Effector memory CD4-positive, alpha-beta T cell (primary cell): ENCODE results near the gene GALNT15.

Experiments
- DNase-seq, 3 donors: peaks; one replicate each; pipeline ENCODE4 v3.0.0-alpha.2; 2020
- H3K27ac ChIP-seq: 2 replicates; pipeline ENCODE4 v1.7.0; 2013; ENCODE audit warnings: mild to moderate bottlenecking, low read length, moderate library complexity; ENCODE audit not compliant: insufficient read depth, poor library complexity, severe bottlenecking
- H3K27me3 ChIP-seq: replicated peaks from 2 replicates; pipeline ENCODE4 v1.7.0; 2013; ENCODE audit warnings: mild to moderate bottlenecking, low read length; ENCODE audit not compliant: insufficient read depth, control insufficient read depth, poor library complexity, severe bottlenecking
- H3K36me3 ChIP-seq: 2 replicates; pipeline ENCODE4 v1.7.0; 2013; ENCODE audit warnings: mild to moderate bottlenecking, low read length, moderate library complexity; ENCODE audit not compliant: control insufficient read depth, insufficient read depth
- H3K4me1 ChIP-seq: 2 replicates; pipeline ENCODE4 v1.7.0; 2013; ENCODE audit warnings: low read length, mild to moderate bottlenecking; ENCODE audit not compliant: control insufficient read depth, insufficient read depth, poor library complexity, severe bottlenecking
- H3K4me3 ChIP-seq: 2 replicates; pipeline ENCODE4 v1.7.0; 2013; ENCODE audit warnings: low read length, low read depth, mild to moderate bottlenecking; ENCODE audit not compliant: insufficient read depth, poor library complexity, severe bottlenecking
- H3K9me3 ChIP-seq: 2 replicates; pipeline ENCODE4 v1.7.0; 2013; ENCODE audit warnings: mild to moderate bottlenecking, low read length, moderate library complexity; ENCODE audit not compliant: control insufficient read depth

Gene GALNT15

GRCh38 chr3:16236856-16237393, 62.4 kb downstream of the GALNT15 start:
- Histone ChIP-seq H3K36me3 (no peaks in the 10 kb centered on the region), H3K4me1 (no peaks in the 10 kb centered on the region), H3K9me3 (no peaks in the 10 kb centered on the region), H3K27me3 (no peaks in the 10 kb centered on the region), H3K27ac (no peak overlapping the region), H3K4me3 (no peak overlapping the region)
- no peak for DNase-seq

DNA sequence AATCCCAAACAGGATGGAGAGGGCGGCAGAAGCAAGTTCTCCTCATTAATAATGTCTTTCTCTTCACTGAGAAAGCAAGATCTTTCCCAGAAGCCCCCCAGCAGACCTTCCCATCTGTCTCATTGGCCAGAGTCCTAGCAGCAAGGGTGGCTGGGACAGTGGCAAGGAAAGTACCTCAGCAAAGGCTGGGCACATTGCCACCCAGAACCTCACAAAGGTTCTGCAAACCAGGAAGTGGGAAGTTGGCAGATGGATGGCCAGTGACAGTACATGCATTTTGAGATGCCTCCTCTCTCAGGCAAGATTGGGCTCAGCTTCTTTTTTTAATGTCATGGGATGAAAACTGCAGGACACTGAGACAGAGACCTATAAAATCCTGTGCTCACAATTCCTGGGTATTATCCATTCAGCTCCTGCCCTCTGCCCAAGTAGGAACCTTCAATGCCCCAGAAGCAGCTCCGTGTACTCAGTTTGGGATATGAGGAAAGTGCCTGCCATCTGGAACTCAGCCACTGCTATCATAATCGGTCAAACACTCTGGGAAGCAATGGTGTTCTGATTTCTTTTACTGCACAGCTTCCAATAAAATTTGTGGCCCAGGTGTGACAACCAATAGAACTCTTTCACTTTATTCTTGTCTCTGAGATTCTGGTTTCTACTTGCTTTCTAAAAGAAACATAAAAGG, 64.7 kb downstream of the GALNT15 start:
- Histone ChIP-seq H3K4me3 (no peak overlapping the region), H3K9me3 (no peaks in the 10 kb centered on the region), H3K27ac (no peak overlapping the region), H3K4me1 (no peaks in the 10 kb centered on the region), H3K27me3 (no peaks in the 10 kb centered on the region), H3K36me3 (no peaks in the 10 kb centered on the region)
- no peak for DNase-seq

- no peak for DNase-seq
- H3K4me3 ChIP-seq = no peak overlapping the region
- H3K27ac ChIP-seq = no peak overlapping the region
- no peaks in the 10 kb centered on the region for H3K27me3 ChIP-seq
- no peaks in the 10 kb centered on the region for H3K4me1 ChIP-seq
- H3K36me3 ChIP-seq = no peaks in the 10 kb centered on the region
- H3K9me3 ChIP-seq = no peaks in the 10 kb centered on the region
These were observed 65.3 kb downstream of the GALNT15 start for GRCh38 chr3:16239780-16240179.

DNA sequence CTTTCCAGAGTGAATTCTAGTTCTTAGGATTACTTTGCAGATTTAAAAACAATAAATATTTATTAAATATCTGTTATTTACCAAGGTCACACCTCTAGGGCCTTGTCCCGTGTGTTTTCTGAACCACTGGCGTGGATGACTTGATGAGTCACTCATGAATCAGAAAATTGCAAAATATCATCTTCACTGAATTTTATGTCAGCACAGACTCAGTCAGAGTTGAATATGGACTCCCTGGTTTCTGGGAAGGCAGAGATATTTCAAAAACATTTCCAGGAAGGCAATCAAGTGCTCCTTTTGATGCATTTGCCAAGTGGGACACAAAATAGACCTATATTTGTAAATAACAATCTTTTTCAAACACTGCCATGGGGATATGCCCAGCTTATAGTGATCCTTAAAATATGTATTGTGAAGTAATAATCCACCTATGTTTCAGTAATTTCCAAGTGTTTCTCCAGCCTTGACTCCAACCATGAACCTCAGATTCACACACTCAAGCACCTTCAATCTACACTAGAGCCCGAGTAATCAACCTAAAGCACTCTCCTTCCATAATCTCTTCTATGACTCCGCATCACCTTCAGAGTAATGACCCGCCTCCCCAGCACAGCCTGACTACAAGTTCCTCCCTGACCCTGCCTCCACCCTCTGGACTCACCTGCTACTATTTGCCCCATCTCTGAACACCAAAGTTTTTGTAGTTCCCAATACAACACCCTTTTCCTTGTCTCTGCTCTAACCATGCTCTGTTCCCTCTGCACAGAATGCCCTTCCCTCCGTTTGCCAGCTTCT, 65.9 kb downstream of the GALNT15 start:
- Histone ChIP-seq H3K9me3 (no peaks in the 10 kb centered on the region), H3K36me3 (no peaks in the 10 kb centered on the region), H3K27ac (no peak overlapping the region), H3K27me3 (no peaks in the 10 kb centered on the region), H3K4me1 (no peaks in the 10 kb centered on the region), H3K4me3 (no peak overlapping the region)
- no peak for DNase-seq

DNA sequence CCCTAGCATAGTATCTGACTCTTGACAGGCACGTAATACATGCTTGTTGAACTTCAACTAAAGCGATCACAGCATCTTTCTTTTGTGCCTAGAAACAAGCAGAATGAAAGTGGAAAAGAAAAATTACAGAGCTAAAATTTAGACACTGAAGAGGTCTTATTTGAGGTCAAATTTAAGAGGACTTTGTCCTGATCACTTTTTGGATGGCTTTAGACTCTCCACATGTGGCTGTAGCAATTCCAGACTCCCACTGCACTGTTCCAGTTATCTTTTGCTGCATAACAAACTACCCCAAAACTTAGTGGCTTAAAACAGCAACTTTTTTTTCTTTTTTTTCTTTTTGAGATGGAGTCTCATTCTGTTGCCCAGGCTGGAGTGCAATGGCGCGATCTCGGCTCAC, 66.7 kb downstream of the GALNT15 start:
- H3K27ac ChIP-seq = no peak overlapping the region

GRCh38 chr3:16242177-16242576, 67.7 kb downstream of the GALNT15 start:
- H3K27ac ChIP-seq = no peak overlapping the region
- no peak for DNase-seq
- H3K9me3 ChIP-seq = no peaks in the 10 kb centered on the region
- no peaks in the 10 kb centered on the region for H3K27me3 ChIP-seq
- no peaks in the 10 kb centered on the region for H3K36me3 ChIP-seq
- no peaks in the 10 kb centered on the region for H3K4me1 ChIP-seq
- no peak overlapping the region for H3K4me3 ChIP-seq

More for the DNA sequence above, 66.7 kb downstream of the GALNT15 start:
- H3K4me3 ChIP-seq = no peak overlapping the region
- H3K36me3 ChIP-seq = no peaks in the 10 kb centered on the region
- H3K9me3 ChIP-seq = no peaks in the 10 kb centered on the region
- DNase-seq = no peak
- no peaks in the 10 kb centered on the region for H3K27me3 ChIP-seq
- no peaks in the 10 kb centered on the region for H3K4me1 ChIP-seq

DNA sequence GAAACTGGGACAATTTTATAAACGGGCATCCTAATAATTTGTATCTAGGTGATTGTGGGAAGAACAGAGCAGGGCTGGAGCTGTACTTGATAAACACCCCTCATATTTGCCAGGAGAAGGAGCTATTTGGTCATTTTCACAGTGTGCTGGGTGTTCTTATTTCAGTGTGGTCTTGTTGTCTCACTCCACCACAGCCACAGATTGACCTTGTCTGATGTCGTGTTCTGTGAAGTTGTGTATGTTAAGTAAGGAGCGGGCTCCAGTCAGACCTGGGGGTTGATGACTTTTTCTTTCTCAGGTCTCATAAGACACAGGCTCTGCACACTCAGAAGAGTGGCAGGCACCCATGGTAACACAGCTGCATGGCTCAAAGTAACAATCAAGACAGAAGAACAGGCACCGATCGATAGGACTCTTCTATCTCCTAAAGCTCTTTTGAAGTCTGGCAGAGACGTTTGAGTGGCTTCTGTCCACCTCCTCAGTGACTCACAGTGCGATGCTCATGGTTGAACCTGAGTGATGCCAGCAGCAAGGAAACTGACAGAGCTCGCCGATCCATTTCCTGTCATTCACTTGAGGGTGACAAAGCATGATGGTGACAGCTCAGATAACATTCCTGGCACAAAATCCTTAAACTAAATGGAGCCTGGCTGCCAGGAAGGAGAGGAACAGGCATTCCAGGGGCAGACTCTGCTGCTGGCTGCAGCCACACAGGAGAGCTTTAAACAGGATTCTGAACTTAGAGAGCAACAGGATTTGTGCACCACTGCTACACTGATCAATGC, 69.4 kb downstream of the GALNT15 start:
- no peak overlapping the region for H3K27ac ChIP-seq
- no peaks in the 10 kb centered on the region for H3K9me3 ChIP-seq
- H3K4me1 ChIP-seq = no peaks in the 10 kb centered on the region
- H3K27me3 ChIP-seq = no peaks in the 10 kb centered on the region
- H3K36me3 ChIP-seq = no peaks in the 10 kb centered on the region
- DNase-seq = no peak
- no peak overlapping the region for H3K4me3 ChIP-seq

- H3K4me3 ChIP-seq = no peak overlapping the region
- H3K4me1 ChIP-seq = no peaks in the 10 kb centered on the region
- no peak for DNase-seq
- no peaks in the 10 kb centered on the region for H3K36me3 ChIP-seq
- no peaks in the 10 kb centered on the region for H3K9me3 ChIP-seq
- no peak overlapping the region for H3K27ac ChIP-seq
- H3K27me3 ChIP-seq = no peaks in the 10 kb centered on the region
These were observed 71.1 kb downstream of the GALNT15 start for GRCh38 chr3:16245609-16246008.

GRCh38 chr3:16247282-16248061, 73.0 kb downstream of the GALNT15 start:
- peak; percentile 51 to 68 (median 53) for DNase-seq
- no peaks in the 10 kb centered on the region for H3K27me3 ChIP-seq
- H3K4me1 ChIP-seq = no peaks in the 10 kb centered on the region
- H3K27ac ChIP-seq = no peak overlapping the region
- no peak overlapping the region for H3K4me3 ChIP-seq
- H3K36me3 ChIP-seq = no peaks in the 10 kb centered on the region
- H3K9me3 ChIP-seq = no peaks in the 10 kb centered on the region
